GM18861 (cell line): ENCODE data around the gene LPP.
A peak's percentile ranks its signal among the peaks of the same experiment; 100 is the strongest.

ENCODE experiments used
- ATAC-seq: cut with Tn5 transposase; IDR thresholded peaks from one replicate; pipeline ENCODE4 v1.9.1; 2021; ENCODE audit not compliant: unreplicated experiment

The LPP gene

GRCh38 chr3:188392076-188392475 is 238.1 kb downstream of the LPP start:
- no peak for ATAC-seq

- ATAC-seq: no peak
Observed at GRCh38 chr3:188394623-188395022, 240.7 kb downstream of the LPP start.

GRCh38 chr3:188396251-188396650 is 242.3 kb downstream of the LPP start:
- no peak for ATAC-seq

GRCh38 chr3:188396900-188397299 is 242.9 kb downstream of the LPP start:
- ATAC-seq: no peak

- ATAC-seq: no peak
Observed at GRCh38 chr3:188397766-188398705, 244.1 kb downstream of the LPP start.

GRCh38 chr3:188400494-188401243 is 246.7 kb downstream of the LPP start:
- peak; percentile 95 for ATAC-seq

GRCh38 chr3:188401244-188401993 is 247.5 kb downstream of the LPP start:
- no peak for ATAC-seq

- ATAC-seq: no peak
Observed at GRCh38 chr3:188402229-188402628, 248.3 kb downstream of the LPP start.

- ATAC-seq: no peak
Observed at GRCh38 chr3:188403404-188403803, 249.4 kb downstream of the LPP start.

GRCh38 chr3:188404124-188404523 is 250.2 kb downstream of the LPP start:
- no peak for ATAC-seq

- no peak for ATAC-seq
Observed at GRCh38 chr3:188404701-188405100, 250.7 kb downstream of the LPP start.

- no peak for ATAC-seq
Observed at GRCh38 chr3:188407158-188407880, 253.4 kb downstream of the LPP start.

GRCh38 chr3:188408831-188409230 is 254.9 kb downstream of the LPP start:
- ATAC-seq: no peak

- no peak for ATAC-seq
Observed at GRCh38 chr3:188411750-188412149, 257.8 kb downstream of the LPP start.

- ATAC-seq: no peak
Observed at GRCh38 chr3:188415196-188415595, 261.2 kb downstream of the LPP start.

- no peak for ATAC-seq
Observed at GRCh38 chr3:188416041-188416440, 262.1 kb downstream of the LPP start.

- ATAC-seq: no peak
Observed at GRCh38 chr3:188417271-188417696, 263.3 kb downstream of the LPP start.

GRCh38 chr3:188417766-188418165 is 263.8 kb downstream of the LPP start:
- no peak for ATAC-seq

- ATAC-seq: peak; percentile 17
Observed at GRCh38 chr3:188421151-188421821, 267.3 kb downstream of the LPP start.
